Uterus (tissue), 2 donors: ENCODE data around the gene STARD7.

Experiments
- POLR2A ChIP-seq, 2 donors: fragments of 450-650 bp; IDR thresholded peaks; one replicate each; pipeline ENCODE4 v1.6.1; 2016; ENCODE audit warnings: antibody characterized with exemption in 2 of 2, mild to moderate bottlenecking in 1 of 2, moderate library complexity in 1 of 2
- TF ChIP-seq, protein P1 (sequence below), 4 experiments: fragments of 200-600 bp in 2 of 4; fragments of 450-650 bp in 2 of 4; sonication (generic) in 2 of 4; IDR thresholded peaks; one replicate each; pipeline ENCODE4 v1.5.1; 2016 to 2019; ENCODE audit warnings: antibody characterized with exemption in 4 of 4, mild to moderate bottlenecking in 2 of 4, moderate library complexity in 1 of 4

DNA sequence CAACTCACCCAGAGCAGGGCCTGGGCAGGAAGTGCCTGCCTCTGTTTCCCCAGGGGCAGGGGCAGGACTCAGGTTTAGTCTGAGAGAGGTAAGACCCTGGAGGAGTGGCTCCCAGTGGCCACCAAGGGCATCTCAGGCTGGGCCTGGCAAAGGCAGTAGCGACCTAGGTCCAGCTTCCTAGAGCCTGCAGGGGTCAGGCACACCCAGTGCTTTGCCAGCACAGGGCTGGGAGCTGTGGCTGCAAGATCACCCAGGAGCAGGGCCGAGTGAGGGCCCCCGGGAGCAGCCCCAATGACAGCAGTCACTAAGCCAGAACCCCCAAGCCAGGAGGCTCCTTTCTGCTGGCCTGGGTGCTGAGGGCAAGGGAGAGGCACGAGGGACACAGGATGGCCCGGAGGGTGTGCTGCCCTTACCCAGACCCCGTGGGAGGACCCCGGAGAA, 54.6 kb downstream of the STARD7 start:
- TF ChIP-seq POLR2A (IDR thresholded peaks at IDR 0.05), result no peak
- TF ChIP-seq, protein P1, sequence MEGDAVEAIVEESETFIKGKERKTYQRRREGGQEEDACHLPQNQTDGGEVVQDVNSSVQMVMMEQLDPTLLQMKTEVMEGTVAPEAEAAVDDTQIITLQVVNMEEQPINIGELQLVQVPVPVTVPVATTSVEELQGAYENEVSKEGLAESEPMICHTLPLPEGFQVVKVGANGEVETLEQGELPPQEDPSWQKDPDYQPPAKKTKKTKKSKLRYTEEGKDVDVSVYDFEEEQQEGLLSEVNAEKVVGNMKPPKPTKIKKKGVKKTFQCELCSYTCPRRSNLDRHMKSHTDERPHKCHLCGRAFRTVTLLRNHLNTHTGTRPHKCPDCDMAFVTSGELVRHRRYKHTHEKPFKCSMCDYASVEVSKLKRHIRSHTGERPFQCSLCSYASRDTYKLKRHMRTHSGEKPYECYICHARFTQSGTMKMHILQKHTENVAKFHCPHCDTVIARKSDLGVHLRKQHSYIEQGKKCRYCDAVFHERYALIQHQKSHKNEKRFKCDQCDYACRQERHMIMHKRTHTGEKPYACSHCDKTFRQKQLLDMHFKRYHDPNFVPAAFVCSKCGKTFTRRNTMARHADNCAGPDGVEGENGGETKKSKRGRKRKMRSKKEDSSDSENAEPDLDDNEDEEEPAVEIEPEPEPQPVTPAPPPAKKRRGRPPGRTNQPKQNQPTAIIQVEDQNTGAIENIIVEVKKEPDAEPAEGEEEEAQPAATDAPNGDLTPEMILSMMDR (IDR thresholded peaks at IDR 0.05), result no peak
